Stimulated activated CD8-positive, alpha-beta memory T cell treated with anti-CD3 and anti-CD28 coated beads, Interleukin-7, amount 100 ng/mL, for 24 hours (primary cell): ENCODE measurements around the gene CENPP.
"Not testable (repeated sequence)": the region's sequence is repeated elsewhere in the genome, so short reads cannot be mapped to it uniquely, and the experiment has no call there.

Source experiments
- DNase-seq: peaks from one replicate; pipeline ENCODE4 v3.0.0-alpha.2; 2020; ENCODE audit warnings: low read depth

The CENPP gene

DNA sequence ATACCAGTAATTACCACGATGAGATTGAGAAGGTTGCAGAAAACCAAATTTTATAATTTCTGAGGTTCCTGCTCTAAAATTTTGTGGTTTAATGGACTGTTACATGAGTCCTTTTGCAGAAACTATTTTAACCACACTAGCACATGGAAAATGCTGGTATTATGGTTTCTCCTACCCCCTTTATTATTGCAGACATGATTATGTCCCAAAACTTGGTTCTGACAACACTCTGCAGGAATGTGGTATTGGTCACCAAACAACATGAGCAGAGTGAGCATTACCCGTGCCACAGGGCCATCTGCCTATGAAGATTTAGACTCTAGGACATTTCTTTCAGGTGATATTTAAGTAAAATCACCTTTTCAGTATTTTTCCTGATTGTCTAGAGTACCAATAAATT lies 212.8 kb downstream of the CENPP start:
- DNase-seq = no peak

DNA sequence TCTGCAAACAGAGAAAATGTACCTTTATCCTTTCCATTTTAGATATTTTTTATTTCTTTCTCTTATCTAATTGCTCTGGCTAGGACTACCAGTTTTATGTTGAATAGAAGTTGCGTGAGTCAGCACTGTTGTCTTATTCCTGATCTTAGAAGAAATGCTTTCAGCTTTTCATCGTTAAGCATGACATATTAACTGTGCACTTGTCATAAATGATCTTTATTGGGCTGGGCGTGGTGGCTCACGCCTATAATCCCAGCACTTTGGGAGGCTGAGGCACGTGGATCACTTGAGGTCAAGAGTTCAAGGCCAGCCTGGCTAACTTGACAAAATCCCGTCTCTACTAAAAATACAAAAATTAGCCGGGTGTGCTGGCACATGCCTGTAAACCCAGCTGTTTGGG lies 218.2 kb downstream of the CENPP start:
- DNase-seq = no peak

DNA sequence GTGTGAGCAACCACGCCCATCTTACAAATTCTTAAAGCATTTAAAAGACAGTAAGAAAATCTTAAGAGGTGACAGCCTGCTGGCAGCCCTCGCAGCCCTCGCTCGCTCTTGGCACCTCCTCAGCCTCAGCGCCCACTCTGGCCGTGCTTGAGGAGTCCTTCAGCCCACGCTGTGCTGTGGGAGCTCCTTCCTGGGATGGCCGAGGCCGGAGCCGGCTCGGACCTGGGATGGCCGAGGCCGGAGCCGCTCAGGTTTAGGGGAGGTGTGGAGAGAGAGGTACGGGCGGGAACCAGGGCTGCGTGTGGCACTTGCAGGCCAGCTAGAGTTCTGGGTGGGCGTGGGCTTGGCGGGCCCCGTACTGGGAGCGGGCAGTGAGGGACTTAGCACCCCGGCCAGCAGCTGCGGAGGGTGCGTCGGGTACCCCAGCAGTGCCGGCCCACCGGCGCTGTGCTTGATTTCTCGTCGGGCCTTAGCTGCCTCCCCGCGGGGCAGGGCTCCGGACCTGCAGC lies 219.3 kb downstream of the CENPP start:
- DNase-seq = no peak

DNA sequence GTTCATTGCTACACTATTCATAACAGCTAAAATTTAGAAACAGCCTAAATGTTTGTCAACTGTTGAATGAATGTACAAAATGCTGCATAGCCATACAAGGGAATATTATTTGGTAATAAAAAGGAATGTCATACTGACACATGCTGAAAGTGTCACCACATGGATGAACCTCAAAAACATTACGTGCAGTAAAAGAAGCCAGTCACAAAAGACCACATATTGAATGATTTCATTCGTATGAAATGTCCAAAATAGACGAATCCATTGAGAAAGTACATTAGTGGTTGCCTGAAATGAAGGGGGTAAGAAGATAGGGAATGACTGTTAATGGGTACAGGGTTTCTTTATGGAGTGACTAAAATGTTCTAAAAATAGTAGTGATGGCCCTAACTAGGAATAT lies 221.6 kb downstream of the CENPP start:
- no peak for DNase-seq

DNA sequence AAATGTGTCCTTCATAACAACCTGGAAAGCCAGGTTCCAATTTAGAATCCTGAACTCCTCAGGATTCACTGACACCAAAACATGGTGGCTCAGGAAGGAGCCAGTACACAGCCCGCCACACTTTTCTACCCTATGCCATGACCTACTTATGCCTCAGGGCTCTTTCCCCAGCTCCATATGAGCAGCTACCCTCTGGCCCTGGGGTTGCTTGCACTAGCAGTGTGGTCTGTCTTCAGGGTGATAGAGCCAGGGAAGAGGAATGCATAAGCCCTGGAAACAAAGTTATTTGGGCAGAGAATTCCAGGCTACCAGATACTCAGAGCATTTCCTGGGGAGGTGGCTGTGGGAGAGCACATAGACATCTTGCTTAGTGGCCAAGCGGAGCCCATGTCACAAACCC lies 225.0 kb downstream of the CENPP start:
- no peak for DNase-seq

DNA sequence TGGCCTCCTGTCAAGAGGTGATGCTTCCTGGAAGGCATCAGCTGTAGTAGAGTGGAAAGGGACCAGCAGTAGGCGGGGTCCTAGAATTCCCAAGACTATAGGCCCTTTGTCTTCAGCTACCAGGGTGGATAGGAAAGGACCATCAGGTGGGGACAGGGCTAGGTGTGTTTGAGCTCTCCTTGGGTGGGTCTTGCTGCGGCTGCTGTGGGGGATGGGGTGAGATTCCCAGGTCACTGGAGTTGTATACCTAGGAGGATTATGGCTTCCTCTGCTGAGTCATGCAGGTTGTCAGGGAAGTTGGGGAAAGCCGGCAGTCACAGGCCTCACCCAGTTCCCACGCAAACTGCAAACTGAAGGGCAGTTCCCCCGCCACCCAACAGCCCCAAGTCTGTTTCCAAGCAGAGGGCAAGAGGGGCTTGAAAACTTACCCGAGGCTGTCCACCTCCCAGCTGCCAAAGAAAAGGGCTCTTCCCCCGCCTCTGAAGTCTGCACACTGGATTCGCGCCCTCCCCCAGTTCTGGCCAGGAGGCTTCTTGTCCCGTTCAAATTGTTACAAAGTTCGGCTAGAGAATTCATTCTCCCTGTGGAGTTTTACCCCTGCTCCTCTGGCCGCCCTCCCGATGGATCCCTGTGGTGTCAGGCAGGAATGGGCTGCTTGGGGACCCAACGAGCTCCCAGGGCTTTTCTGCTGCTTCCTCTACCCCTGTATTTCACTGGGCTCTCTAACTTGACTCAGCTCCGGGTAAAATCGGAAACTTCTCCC lies 233.0 kb downstream of the CENPP start:
- DNase-seq = no peak

DNA sequence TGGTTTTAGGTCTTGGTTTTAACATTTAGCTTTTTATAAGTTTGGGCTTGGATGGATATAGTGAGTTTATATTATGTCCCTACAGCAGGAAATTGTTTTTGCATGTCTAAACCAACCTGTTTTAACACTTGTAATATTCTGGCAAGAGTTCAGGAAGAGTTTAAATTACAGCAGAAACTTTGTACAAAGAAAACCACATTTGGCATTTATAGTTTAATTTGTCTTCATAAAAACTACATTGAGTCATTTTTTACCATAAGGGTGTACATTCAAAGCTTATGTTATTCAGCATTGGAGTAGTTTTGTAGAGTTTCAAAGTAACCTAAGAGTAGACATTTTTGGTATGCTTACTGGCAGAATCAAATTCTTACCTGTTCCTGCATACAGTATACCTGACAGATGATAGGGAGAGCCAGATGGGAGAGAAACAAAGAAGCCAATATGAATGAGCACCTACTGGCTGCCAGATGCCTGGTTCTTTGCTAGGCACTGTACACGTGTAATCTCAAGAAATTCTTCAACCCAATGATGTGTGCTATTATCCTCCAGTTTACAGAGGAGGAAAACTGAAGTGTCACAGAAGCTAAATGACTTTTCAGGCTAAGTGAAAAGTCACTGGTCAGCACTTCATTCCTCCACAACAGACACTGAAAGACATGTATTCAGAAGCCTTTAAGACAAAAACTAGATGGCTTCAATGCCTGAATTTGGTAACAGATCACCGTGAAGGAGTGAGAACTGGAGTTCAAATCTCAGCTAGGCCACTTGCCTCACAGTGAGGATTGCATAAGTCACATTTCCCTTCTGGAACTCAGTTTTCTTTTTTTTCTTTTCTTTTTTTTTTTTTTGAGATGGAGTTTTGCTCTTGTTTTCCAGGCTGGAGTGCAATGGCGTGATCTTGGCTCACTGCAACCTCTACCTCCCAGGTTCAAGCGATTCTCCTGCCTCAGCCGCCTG lies 235.9 kb downstream of the CENPP start:
- no peak for DNase-seq

DNA sequence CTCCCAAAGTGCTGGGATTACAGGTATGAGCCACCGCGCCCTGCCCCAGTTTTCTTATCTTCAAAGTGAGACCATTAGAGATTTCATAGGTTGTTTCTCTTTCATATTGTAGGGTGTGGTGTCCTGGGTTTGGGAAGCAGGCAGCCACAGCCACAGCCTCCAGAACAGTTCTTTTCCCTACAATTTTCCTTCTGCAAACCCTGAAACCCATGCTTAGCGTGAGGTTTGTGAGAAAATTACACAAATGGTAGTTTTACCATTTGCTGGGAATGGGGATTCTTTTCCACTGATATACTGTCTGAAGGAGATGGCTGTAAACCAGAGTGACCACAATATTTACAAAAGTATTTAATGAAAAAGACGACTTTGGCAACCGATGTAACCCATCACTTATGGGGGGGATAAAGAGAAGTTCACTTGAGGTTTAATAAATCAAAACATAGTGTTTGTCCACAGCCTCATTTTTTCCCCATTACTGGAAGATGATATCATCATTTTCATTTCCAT lies 236.8 kb downstream of the CENPP start:
- no peak for DNase-seq

DNA sequence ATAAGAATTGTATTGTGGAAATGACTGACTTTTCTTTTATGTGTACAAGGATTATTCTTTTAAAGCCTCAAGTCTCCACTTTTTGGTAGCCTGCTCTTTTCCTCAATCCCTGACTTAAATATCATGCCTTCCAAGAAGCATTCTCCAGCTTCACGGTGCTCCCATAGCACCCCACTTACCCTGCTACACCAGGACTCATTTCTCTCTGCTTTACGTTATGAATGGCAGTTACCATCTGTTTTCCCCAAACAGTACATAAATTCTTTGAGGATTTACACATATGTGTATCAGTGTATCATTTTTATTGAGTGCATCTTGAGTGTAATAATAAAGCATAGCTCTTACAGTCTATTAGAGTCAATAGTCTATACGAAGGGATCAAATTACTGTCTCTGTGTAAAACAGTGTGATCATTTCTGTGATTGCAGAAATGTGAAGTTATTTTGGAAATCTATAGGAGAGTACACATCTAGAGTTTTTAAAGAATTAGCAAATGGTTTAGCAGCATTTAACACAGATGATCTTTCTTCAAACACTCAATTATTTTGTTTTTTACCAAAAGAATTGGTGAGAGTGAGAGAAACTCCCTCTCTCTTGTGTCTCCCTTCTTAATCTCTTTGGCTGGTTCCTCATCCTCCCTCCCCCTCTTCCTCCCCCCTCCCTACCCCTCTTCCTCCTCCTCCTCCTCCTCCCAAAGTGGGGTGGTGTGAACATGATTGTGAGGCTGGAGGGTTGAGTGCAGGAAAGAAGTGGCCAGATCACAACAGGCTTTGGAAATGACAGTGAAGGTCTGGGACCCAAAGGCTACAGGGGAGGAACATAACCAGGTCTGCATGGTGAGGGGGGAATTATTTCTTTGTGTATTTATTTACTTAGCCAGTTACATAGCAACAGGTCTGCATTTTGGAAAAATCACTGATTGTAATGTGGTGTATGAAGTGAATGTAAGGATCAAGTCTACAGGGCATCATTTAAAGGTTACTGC lies 237.7 kb downstream of the CENPP start:
- DNase-seq = no peak

DNA sequence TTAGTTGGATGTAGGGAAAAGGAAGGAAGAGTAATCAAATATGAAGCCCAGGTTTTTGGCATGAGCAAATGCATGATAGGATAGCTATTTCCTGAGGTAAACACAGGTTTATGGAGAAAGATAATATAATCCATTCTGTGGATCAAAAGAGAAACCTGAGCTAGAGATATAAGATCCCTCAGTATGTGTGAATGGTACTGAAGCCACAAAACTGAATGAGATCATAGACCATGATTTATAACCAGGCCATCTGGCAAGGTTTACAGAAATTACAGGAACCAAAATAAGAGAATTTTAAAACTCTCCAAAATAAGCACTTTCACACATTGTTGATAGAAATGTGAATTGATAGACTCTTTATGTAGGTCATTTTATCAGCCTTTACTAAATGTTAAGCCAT lies 238.8 kb downstream of the CENPP start:
- no peak for DNase-seq

DNA sequence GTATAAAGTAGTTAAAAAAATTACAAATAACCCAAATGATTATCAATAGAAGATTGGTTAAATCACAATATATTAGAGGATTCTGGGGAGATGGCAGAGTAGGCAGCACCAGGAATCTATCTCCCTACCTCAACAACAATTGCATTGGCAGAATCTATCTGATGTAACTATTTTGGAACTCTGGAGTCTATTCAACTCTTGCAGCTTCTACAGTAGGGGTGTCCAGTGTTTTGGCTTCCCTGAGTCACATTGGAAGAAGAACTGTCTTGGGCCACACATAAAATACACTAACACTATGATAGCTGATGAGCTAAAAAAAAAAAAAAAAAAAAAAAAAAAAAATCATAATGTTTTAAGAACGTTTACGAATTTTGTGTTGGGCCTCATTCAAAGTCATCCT lies 239.2 kb downstream of the CENPP start:
- no peak for DNase-seq

DNA sequence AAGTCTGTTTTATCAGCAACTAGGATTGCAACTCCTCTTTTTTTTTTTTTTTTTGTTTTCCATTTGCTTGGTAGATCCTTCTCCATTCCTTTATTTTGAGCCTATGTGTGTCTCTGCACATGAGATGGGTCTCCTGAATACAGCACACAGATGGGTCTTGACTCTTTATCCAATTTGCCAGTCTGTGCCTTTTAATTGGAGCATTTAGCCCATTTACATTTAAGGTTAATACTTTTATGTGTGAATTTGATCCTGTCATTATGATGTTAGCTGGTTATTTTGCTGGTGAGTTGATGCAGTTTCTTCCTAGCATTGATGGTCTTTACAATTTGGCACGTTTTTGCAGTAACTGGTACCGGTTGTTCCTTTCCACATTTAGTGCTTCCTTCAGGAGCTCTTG lies 246.1 kb downstream of the CENPP start:
- DNase-seq = not testable (repeated sequence)

DNA sequence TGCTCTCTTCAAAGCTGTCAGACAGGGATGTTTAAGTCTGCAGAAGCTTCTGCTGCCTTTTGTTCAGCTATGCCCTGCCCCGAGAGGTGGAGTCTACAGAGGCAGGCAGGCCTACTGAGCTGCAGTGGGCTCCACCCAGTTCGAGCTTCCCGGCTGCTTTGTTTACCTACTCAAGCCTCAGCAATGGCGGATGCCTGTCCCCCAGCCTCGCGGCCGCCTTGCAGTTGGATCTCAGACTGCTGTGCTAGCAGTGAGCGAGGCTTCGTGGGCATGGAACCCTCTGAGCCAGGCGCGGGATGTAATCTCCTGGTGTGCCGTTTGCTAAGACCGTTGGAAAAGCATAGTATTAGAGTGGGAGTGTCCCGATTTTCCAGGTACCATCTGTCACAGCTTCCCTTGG lies 247.9 kb downstream of the CENPP start:
- not testable (repeated sequence) for DNase-seq

DNA sequence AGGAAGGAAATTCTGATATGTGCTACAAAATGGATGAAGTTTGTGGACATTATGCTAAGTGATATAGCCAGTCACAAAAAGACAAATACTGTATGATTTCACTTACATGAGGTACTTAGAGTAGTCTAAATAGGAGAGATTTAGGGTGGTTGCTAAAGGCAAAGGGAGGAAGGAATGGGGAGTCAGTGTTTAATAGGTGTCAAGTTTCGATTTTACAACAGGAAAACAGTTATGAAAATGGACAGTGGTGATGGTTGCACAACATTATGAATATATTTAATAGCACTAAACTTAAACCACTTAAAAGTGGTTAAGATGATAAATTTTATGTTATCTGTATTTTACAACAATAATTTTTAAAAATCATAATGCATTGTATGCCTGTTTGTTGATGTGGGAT lies 250.4 kb downstream of the CENPP start:
- no peak for DNase-seq

DNA sequence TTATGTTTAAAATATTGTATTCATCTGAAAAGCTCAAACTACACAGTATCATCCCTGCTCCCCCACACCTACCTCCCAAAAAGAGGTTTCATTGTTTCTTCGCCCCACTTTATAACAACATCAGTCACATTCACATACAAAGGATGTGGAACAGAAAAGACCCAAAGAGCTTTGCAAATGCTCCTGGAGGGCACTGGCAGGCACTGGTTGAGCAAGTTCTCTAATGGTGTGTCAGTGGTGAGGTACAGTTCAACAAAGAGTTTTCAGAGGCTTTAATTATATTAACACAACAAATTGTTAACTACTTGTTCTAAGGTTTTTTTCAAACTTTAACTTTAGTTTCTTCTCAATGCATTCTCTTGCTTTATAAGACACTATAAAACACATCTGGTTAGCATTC lies 264.2 kb downstream of the CENPP start:
- no peak for DNase-seq

DNA sequence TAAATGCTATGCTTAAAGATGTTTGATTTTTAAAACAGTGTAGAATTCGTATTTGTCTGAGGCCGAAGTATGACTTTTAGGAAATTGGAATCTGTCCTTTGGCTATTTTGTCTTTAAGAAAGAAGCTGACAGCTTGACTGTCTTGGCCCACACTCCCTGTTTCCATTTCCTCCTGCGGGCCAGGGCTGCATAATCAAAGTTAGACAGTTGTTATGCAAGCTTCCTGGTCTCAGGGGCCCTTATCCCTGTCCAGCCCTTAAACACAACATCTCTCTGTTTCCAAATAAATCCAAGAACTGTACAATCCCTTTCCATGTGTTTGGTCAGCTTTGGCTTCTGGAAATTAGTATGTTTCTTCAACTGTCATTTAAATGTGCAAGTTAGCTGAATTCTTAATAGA lies 264.6 kb downstream of the CENPP start:
- DNase-seq = no peak

DNA sequence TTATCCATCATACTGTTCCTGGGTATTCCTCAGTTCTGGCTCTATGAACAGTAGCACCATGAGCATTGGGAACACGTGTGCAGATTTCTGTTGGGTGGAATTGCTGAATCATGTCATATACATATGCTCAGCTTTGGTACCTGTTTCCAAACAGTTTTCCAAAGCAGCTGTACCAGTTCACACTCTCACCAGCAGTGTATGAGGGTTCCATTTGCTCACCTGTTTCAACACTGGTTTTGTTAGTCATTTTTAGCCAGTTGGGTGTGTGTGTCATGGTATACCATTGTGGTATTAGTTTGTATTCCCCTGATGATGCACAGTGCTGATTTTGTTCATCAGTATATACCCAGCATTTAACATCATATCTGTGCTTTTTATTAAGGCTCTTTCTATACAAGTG lies 266.8 kb downstream of the CENPP start:
- no peak for DNase-seq

DNA sequence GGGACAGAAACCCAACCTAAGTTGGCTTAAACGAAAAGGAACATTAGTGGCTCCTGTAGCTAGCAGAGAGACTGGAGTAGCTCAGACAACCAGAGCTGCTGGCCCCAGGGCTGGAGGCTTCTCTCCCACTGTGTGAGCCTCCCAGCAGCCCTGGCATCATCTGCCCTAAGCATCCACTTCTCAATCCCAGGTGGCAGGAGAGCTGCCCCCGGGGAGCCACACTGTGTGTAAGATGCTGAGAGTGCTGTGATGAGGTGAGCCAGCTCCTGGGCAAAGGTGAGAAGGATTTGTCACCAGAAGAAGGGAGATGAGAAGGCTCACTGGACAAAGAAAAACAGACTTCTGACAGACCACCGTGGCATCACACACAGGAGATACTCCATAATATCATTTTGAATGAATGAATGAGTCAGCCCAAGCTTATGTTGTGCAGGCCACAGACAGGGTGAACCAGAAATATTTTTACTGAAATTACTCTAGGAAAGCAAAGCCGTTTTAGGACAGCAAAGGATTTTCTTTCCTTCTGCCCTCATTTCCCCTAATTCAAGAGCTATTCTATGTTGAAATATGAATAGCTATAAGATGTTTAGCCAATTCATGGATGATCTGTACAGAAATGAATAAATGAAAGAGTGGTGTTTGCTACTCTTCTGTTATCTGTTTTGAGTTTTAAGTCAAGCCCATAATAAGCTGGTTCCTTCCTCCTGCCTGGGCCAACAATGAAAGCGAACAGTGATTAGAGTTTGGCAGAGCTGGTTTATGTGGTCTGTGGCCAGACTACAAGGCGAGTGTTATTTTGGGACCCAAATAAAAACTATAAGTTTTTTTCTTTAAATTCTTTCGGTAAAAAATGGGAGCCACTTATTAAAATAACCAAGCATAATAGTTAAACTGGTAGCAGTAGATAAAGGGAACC lies 267.5 kb downstream of the CENPP start:
- DNase-seq = no peak

DNA sequence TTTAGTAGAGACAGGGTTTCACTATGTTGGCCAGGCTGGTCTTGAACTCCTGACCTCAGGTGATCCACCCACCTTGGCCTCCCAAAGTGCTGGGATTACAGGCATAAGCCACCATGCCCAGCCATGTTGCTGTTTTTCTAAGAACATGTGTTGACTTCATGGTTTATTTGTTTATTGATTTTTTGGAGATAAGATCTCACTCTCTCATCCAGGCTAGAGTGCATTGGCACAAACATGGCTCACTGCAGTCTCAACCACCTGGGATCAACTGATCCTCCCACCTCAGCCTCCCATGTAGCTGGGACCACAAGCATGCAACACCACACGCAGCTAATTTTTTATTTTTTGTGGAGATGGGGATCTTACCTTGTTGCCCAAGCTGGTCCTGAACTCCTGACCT lies 269.3 kb downstream of the CENPP start:
- DNase-seq = not testable (repeated sequence)

DNA sequence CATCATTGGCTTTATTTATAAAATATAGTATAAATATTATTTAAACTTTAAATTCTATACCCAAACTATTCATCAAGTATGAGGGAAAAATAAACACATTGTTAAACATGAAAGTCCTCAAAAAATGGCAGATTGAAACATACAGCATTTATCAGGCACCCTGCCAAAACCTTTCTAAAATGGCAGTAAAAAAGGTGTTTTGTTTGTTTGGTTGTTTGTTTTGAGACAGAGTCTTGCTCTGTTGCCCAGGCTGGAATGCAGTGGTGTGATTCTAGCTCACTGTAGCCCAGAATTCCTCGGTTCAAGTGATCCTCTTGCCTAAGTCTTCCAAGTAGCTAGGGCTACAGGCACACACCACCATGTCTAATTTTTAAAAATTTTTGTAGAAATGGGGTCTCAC lies 270.2 kb downstream of the CENPP start:
- DNase-seq = no peak

DNA sequence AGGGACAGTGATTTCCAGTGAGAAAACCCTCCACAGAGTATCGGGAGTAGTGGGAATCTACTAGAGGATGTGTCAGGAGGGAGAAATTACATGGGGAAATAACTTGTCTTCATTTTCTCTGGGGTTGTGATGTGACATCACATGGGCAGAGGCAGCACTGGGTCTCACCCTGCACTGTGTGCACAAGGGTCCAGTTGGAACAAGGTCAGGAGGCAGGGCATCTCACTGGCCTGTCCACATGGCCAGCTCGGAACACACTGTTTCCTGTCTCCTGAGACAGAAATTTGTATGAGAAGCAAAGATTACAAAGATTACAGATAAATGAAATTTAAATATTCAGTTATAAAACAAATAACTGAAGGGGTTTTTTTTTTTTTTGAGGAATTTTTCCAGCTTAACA lies 272.6 kb downstream of the CENPP start:
- no peak for DNase-seq
